ENCODE results near the gene SHISA4. TPM values are rescaled to one million over a fixed set of nuclear protein-coding genes. Genes with fewer than 3 reads are reported as not detected.
A peak's percentile ranks its signal among the peaks of the same experiment; 100 is the strongest.

SHISA4 gene
- total RNA-seq, 1 experiment from 2014 or later = 3.0 TPM

DNA sequence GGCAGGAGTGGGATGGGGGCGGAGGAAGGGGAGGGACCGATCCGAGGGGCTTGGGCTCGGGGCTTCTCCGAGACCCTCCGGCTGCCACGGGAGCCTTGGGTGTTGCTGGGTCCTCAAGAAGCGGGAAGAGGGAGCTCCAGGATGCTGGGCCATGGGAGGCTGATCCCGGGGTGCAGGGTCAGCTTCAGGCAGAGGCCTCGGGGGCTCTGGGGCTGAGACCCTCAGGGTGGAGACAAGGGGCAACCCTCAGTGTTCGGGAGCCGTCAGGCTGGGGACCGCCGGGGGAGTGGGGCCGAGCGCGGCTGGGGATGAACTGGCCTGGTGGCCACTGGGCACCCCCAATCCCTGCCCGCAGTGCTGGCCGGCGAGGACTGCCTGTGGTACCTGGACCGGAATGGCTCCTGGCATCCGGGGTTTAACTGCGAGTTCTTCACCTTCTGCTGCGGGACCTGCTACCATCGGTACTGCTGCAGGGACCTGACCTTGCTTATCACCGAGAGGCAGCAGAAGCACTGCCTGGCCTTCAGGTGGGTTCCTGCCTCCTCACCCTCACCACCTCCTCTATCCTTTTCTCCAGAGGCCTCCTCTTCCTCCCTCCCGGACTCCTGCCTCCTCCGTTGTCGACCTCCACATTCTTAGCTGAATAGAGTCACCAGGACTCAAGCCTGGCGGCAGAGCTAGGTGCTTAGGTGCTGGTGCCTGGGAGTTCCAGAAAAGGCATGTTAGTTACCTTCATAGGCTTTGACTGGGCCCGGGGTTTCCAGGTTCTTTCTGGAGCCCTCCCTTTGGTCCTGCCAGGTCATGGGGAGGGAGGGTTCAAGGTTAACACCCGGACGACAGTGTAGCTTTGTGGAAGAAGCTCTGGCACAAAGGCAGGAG is 631 bp downstream of the SHISA4 start:
- H3K27me3 Mint-ChIP-seq (ENCODE audit: insufficient read depth, unreplicated experiment) = no peaks in the 10 kb centered on the region
- TF ChIP-seq, protein P1, sequence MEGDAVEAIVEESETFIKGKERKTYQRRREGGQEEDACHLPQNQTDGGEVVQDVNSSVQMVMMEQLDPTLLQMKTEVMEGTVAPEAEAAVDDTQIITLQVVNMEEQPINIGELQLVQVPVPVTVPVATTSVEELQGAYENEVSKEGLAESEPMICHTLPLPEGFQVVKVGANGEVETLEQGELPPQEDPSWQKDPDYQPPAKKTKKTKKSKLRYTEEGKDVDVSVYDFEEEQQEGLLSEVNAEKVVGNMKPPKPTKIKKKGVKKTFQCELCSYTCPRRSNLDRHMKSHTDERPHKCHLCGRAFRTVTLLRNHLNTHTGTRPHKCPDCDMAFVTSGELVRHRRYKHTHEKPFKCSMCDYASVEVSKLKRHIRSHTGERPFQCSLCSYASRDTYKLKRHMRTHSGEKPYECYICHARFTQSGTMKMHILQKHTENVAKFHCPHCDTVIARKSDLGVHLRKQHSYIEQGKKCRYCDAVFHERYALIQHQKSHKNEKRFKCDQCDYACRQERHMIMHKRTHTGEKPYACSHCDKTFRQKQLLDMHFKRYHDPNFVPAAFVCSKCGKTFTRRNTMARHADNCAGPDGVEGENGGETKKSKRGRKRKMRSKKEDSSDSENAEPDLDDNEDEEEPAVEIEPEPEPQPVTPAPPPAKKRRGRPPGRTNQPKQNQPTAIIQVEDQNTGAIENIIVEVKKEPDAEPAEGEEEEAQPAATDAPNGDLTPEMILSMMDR (IDR thresholded peaks at IDR 0.05; ENCODE audit: insufficient read depth in 1 of 2, low read depth in 1 of 2, low read length in 1 of 2, severe bottlenecking in 1 of 2, unreplicated experiment in 1 of 2) = no peak
- no peak for DNase-seq
- no peak overlapping the region for H3K27ac Mint-ChIP-seq (ENCODE audit: unreplicated experiment)
- intact Hi-C loops (cut with micrococcal nuclease; ENCODE audit: unreplicated experiment) = no loop called here
- peak overlapping the region; percentile 36 for H3K4me3 Mint-ChIP-seq (ENCODE audit: unreplicated experiment)
- H3K4me1 Mint-ChIP-seq (ENCODE audit: low read depth, unreplicated experiment) = peaks cover 13% of the 10 kb centered on the region
- no peaks in the 10 kb centered on the region for H3K36me3 Mint-ChIP-seq (ENCODE audit: insufficient read depth, unreplicated experiment)
- CTCF ChIA-PET = no interaction called here
- Histone ChIP-seq H3K4me3 (ENCODE audit: low read depth, low read length) (peak overlapping the region; percentile 44), H3K36me3 (ENCODE audit: control insufficient read depth, insufficient read depth, low read length) (no peaks in the 10 kb centered on the region), H3K9me3 (no peaks in the 10 kb centered on the region), H3K4me1 (peaks cover 11% of the 10 kb centered on the region), H3K27me3 (replicated peaks; ENCODE audit: control insufficient read depth, insufficient read depth, low read length) (no peaks in the 10 kb centered on the region)
- POLR2A ChIA-PET = no interaction called here
- no peaks in the 10 kb centered on the region for H3K9me3 Mint-ChIP-seq (ENCODE audit: unreplicated experiment)
- no TSS peak for BruUV-seq (replicated peaks)

- intact Hi-C loops (cut with micrococcal nuclease; ENCODE audit: unreplicated experiment) = no loop called here
- TF ChIP-seq, protein P1 (IDR thresholded peaks at IDR 0.05; ENCODE audit: insufficient read depth in 1 of 2, low read depth in 1 of 2, low read length in 1 of 2, severe bottlenecking in 1 of 2, unreplicated experiment in 1 of 2) = no peak
- Mint-ChIP-seq H3K36me3 (ENCODE audit: insufficient read depth, unreplicated experiment) (no peaks in the 10 kb centered on the region), H3K27ac (ENCODE audit: unreplicated experiment) (no peak overlapping the region), H3K27me3 (ENCODE audit: insufficient read depth, unreplicated experiment) (no peaks in the 10 kb centered on the region), H3K4me1 (ENCODE audit: low read depth, unreplicated experiment) (peaks cover 10% of the 10 kb centered on the region), H3K9me3 (ENCODE audit: unreplicated experiment) (no peaks in the 10 kb centered on the region), H3K4me3 (ENCODE audit: unreplicated experiment) (no peak overlapping the region)
- no peak for DNase-seq
- no peaks in the 10 kb centered on the region for H3K27me3 ChIP-seq (replicated peaks; ENCODE audit: control insufficient read depth, insufficient read depth, low read length)
- ChIA-PET CTCF (no interaction called here), POLR2A (no interaction called here)
- no peak overlapping the region for H3K4me3 ChIP-seq (ENCODE audit: low read depth, low read length)
- H3K4me1 ChIP-seq = peaks cover 8% of the 10 kb centered on the region
- BruUV-seq (replicated peaks) = no TSS peak
- no peaks in the 10 kb centered on the region for H3K9me3 ChIP-seq
- no peaks in the 10 kb centered on the region for H3K36me3 ChIP-seq (ENCODE audit: control insufficient read depth, insufficient read depth, low read length)
Observed at GRCh38 chr1:201890223-201890622, 1.5 kb downstream of the SHISA4 start.

GRCh38 chr1:201890806-201891450 is 2.2 kb downstream of the SHISA4 start:
- peaks cover 1% of the 10 kb centered on the region; the same call in 1 of the 2 replicates for H3K4me1 ChIP-seq
- TF ChIP-seq, protein P1 (IDR thresholded peaks at IDR 0.05; ENCODE audit: insufficient read depth in 1 of 2, low read depth in 1 of 2, low read length in 1 of 2, severe bottlenecking in 1 of 2, unreplicated experiment in 1 of 2) = no peak
- no peaks in the 10 kb centered on the region for H3K9me3 ChIP-seq
- POLR2A ChIA-PET = no interaction called here
- Mint-ChIP-seq H3K9me3 (ENCODE audit: unreplicated experiment) (no peaks in the 10 kb centered on the region), H3K36me3 (ENCODE audit: insufficient read depth, unreplicated experiment) (no peaks in the 10 kb centered on the region), H3K4me3 (ENCODE audit: unreplicated experiment) (no peak overlapping the region), H3K27ac (ENCODE audit: unreplicated experiment) (no peak overlapping the region), H3K4me1 (ENCODE audit: low read depth, unreplicated experiment) (peaks cover 6% of the 10 kb centered on the region), H3K27me3 (ENCODE audit: insufficient read depth, unreplicated experiment) (no peaks in the 10 kb centered on the region)
- CTCF ChIA-PET = no interaction called here
- DNase-seq = no peak
- H3K36me3 ChIP-seq (ENCODE audit: control insufficient read depth, insufficient read depth, low read length) = no peaks in the 10 kb centered on the region
- BruUV-seq (replicated peaks) = no TSS peak
- no peak overlapping the region for H3K4me3 ChIP-seq (ENCODE audit: low read depth, low read length)
- intact Hi-C loops (cut with micrococcal nuclease; ENCODE audit: unreplicated experiment) = no loop called here
- no peaks in the 10 kb centered on the region for H3K27me3 ChIP-seq (replicated peaks; ENCODE audit: control insufficient read depth, insufficient read depth, low read length)

All from Caco-2 (cell line).